Midbrain (tissue), 1 donor: ENCODE measurements around the gene SLC26A8.
"Not testable (repeated sequence)": the region's sequence is repeated elsewhere in the genome, so short reads cannot be mapped to it uniquely, and the experiment has no call there.

ENCODE experiments used
- DNase-seq: peaks from one replicate; lab custom pipeline; 2025; lab: John Stamatoyannopoulos, UW

SLC26A8 gene

DNA sequence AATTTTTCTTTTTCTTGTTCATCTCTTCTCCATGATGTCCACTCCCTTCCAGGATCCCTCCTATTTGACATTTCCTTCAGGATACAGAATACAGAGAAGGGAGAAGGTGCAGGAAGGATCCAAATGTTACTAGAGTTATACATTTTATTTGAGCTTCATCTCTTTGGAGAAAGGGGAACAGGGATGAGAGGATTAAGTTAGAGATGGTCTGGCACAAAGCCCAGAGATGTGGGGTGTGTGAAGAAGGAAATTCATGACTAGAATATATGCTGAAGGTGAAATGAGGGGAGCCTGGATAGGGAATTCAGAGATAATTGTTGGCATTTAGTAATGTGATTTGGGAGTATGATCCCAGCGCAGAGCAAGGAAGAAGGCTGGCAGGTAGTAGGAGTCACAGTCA is 81.1 kb downstream of the SLC26A8 start:
- no peak for DNase-seq

- no peak for DNase-seq
These were observed 82.1 kb downstream of the SLC26A8 start for GRCh38 chr6:35942355-35942754.

DNA sequence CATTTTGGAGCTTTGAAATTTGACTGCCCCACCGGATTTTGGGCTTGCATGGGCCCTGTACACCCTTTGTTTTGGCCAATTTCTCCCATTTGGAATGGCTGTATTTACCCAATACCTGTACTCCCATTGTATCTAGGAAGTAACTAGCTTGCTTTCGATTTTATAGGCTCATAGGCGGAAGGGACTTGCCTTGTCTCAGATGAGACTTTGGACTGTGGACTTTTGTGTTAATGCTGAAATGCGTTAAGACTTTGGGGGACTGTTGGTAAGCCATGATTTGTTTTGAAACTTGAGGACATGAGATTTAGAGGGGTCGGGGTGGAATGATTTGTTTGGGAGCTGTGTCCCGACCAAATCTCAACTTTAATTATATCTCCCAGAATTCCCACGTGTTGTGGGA is 83.3 kb downstream of the SLC26A8 start:
- not testable (repeated sequence) for DNase-seq

GRCh38 chr6:35940014-35940413 is 84.4 kb downstream of the SLC26A8 start:
- not testable (repeated sequence) for DNase-seq

DNA sequence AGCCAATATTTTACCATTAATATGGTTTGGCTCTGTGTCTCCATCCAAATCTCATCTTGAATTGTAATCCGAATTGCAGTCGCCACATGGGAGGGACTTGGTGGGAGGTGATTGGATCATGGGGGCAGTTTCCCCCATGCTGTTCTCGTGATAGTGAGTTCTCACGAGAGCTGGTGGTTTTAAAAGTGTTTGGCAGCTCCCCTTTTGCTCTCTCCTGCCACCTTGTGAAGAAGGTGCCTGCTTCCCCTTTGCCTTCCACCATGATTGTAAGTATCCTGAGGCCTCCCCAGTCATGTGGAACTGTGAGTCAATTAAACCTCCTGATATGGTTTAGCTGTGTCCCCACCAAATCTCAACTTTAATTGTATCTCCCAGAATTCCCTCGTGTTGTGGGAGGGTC is 85.2 kb downstream of the SLC26A8 start:
- DNase-seq: not testable (repeated sequence)

- no peak for DNase-seq
These were observed 87.6 kb downstream of the SLC26A8 start for GRCh38 chr6:35936681-35937359.

DNA sequence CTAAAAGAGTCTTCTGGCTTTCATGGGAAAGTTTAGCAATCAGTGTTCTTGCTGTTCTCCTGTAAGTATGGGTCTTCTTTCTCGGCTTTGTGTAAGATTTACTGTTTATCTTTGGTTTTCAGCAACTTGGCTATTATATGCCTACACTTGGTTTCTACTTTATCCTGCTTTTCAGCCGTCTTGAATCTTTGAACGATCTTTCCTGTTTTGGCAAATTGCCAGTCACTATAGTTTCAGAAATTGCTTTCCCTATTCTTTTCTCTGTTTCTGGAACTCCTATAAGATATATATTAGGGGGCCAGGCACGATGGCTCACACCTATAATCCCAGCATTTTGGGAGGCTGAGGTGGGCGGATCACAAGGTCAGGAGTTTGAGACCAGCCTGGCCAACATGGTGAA is 89.0 kb downstream of the SLC26A8 start:
- no peak for DNase-seq

DNA sequence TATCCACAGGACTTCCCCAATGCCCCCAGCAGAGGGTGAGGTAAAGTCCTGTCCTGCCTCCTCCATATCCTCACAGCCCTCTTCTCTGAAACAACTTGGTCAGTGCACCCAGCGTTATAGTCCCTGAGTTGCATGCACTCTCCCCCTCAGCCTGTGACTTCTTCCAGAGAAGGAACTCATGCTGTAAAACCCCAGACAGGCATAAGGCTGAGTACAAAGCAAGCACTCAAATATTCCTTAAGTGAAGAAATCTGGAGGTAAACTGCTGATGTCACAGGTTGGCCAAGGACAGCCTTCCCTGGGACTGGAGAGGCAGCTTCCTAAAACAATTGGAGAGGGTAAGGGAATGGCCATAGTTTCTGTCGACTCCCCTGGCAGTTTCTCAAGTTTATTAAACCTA is 90.6 kb downstream of the SLC26A8 start:
- DNase-seq: no peak

GRCh38 chr6:35931873-35932272 is 92.6 kb downstream of the SLC26A8 start:
- DNase-seq: not testable (repeated sequence)

- no peak for DNase-seq
These were observed 93.3 kb downstream of the SLC26A8 start for GRCh38 chr6:35931120-35931561.

- DNase-seq: no peak
These were observed 94.8 kb downstream of the SLC26A8 start for GRCh38 chr6:35929601-35930000.

- no peak for DNase-seq
These were observed 97.8 kb downstream of the SLC26A8 start for GRCh38 chr6:35926509-35927215.

DNA sequence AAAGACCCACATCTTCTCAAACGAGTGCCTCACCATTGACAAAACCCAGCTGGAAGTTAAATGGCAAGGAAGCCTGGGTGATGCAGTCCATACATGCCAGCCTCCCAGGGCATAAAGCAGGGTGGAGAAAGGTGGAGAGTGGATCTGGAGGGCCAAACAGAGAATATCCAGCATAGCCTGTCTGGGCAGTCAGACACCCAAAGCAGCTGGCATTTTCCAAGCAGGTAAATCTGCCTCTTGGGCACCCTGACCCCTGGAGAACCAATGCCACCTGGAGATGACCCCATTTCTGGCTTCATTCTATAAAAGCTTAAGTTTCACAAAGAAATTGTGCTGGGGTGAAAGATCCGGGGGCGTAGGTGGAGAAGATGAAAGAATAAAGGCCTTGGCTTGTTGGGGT is 98.5 kb downstream of the SLC26A8 start:
- DNase-seq: no peak

- DNase-seq: no peak
These were observed 100.3 kb downstream of the SLC26A8 start for GRCh38 chr6:35924146-35924545.

- DNase-seq: no peak
These were observed 102.3 kb downstream of the SLC26A8 start for GRCh38 chr6:35922139-35922554.

DNA sequence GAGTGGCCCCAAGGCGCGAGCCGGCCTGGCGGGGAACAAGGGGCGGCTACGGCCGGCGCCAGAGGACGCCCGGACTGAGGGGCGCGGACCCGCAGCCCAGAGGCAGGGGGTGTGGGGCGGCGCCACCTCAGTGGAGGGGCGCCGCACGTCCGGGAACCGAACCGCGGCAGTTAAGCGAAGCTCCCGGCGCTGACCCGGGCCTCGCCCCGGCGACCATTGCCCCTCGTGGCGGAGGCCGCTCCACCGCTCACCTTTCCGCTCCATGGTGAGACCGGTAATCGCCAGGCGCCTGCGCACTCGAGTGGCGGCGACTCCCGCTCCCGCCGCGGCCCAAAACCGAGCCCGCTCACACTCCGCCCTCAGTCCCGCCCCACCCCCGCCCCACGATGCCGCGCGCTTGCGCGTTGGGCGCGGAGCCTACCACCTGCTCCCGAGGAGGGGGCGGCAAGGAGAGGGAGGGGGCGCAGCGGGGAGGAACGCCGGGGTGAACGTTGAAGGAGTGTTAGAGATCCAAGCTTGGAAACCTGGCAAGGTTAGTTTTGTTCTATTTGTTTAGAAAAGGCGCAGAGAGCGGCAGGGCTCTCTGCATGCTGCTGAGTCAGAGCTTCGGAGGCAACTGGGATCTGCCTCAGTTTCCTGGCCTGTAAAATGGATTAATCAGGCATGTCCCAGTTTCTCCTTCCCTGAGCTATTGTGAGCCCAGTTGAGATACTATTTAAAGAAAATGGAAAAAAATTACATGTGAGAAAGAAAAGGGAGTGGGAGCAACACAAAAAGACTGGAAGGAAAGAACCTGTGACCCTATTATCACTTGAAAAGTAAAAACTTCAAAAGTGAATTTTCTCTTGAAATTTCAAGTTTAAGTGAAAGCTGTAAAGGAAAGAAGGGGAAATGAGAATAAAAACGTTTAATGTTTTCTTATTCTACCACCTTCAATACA is 103.4 kb downstream of the SLC26A8 start, which contains the start of gene SRPK1:
Gene SRPK1, minus strand, starts transcription at position 306 of the 940 bp plus-strand sequence. Its CDS starts 42 bp downstream, at position 264.
- DNase-seq: peak; percentile 94

GRCh38 chr6:35919827-35920751 is 104.4 kb downstream of the SLC26A8 start:
- no peak for DNase-seq

DNA sequence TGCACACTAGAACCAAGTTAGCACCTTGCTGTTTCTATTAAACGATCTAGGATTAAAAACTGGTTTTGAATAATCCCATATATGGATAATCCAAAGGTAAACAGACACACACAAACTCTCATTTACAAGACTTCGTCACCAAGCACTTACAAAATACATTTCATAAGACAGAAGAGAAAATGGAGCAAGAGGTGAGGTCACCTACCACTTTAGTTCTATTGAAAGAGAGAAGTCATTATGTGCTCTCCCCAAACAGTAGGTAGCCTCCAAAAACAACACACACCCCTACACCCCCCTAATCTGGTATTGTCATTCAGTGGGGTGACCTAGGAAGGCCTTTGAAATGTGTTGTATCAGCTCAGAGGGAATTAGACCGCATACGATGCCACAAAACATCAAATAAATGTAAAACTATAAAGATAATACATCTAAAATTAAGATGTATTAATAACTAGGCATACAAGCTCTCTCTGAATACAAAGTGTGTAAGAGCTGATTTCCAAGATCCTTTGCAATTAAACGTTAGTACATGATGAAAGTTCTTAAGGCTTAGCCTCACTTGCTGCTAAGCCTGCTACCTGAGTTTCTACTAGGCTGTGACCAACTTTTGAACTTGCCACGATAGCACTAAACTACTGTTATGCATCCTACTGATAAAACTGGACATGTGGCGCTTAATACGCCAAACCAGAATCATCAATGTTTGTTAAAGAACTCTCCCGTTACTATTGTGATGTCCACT is 105.2 kb downstream of the SLC26A8 start:
- DNase-seq: no peak

GRCh38 chr6:35916893-35917292 is 107.5 kb downstream of the SLC26A8 start:
- not testable (repeated sequence) for DNase-seq

- DNase-seq: no peak
These were observed 108.4 kb downstream of the SLC26A8 start for GRCh38 chr6:35916056-35916455.
